Left colon (tissue), 2 donors: ENCODE measurements around the gene PARP9. TPM values are rescaled to one million over a fixed set of nuclear protein-coding genes. Genes with fewer than 3 reads are reported as not detected.
"Not testable (repeated sequence)": the region's sequence is repeated elsewhere in the genome, so short reads cannot be mapped to it uniquely, and the experiment has no call there.

Experiments
- ATAC-seq: fragments of 200-7000 bp; cut with Tn5 transposase; one replicate; pipeline ENCODE4 v1.9.1; 2020; ENCODE audit warnings: mild to moderate bottlenecking, moderate library complexity
- DNase-seq, 2 donors: peaks; one replicate each; pipeline ENCODE4 v3.0.0-alpha.2; 2020
- intact Hi-C, 2 donors: fragments of 100-400 bp; cut with DNase I in 1 of 2; cut with micrococcal nuclease in 1 of 2; formaldehyde crosslinking; loops; one replicate each; pipeline versions ENCODE4 v1.11.2 to v1.14.0; 2022; cut with DNase I, micrococcal nuclease
- total RNA-seq, 2 donors: library from RNA; stranded (reverse); fragmentation: NEBNext Ultra II Directional; extraction: Animal tissue kit (Norgen Biotek cat#: 25700); gene quantifications; one replicate each; pipeline ENCODE4 v1.2.1, GENCODE V29; 2021
- donor health status: DM: no; HTN: no; CAD: no.
- donor health status: DM: yes; HTN: yes; CAD: no.

PARP9 gene
- total RNA-seq, 2 donors from 2014 or later, result 22.4 to 48.2 TPM

DNA sequence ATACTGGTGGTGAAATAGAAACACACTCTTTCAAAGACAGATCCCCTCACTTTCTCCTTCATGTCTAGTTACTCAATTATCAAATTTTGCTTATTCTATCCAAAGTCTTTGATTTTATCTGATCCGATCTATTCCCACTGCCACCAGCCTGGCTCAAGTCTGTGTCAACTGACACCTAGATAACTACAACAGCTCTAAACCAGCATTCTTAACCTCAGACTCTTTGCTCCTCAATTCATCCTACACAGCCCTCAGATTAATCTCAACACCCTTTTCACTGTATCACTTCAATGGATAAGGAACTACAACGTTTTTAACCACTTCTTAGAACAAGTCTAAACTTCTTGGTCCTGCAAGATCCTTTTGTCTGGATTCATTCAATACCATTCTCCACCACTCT is 58.4 kb downstream of the PARP9 start:
- no peak for ATAC-seq
- DNase-seq, result no peak
- intact Hi-C loops, result no loop called here

DNA sequence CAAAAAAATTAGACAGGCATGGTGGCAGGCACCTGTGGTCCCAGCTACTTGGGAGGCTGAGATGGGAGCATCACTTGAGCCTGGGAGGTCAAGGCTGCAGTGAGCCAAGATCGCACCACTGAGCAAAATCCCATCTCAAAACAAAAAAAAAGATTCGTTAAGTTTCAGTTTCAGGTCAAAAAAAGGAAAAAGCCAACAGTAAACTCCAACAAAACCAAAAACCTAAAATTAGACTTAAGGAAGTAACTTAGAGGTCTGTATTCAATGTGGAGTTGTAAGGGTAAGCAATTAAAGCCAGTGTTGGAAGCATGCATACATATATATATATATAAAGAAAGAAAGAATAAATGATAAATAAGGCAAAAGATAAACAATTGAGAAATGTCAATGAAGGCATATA is 61.2 kb downstream of the PARP9 start:
- DNase-seq (no peak), ATAC-seq (no peak)
- intact Hi-C loops, result no loop called here

DNA sequence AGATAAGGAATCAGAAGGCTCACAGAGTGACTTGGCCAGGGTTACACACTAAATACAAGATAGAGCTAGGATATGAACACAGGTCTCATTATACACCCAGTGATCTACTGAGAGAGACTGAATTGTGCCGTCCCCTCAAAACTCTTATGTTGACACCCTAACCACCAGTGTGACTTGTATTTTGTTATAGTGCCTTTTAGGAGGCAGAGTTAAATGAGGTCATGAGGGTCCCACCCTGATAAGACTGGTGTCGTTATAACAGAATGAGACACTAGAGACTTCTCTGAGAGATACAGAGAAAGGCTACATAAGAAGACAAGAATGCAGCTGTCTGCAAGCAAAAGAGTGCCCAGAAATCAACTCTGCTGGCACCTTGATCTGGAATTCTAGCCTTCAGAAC is 62.0 kb downstream of the PARP9 start:
- DNase-seq (no peak), ATAC-seq (no peak)
- intact Hi-C loops, result no loop called here

DNA sequence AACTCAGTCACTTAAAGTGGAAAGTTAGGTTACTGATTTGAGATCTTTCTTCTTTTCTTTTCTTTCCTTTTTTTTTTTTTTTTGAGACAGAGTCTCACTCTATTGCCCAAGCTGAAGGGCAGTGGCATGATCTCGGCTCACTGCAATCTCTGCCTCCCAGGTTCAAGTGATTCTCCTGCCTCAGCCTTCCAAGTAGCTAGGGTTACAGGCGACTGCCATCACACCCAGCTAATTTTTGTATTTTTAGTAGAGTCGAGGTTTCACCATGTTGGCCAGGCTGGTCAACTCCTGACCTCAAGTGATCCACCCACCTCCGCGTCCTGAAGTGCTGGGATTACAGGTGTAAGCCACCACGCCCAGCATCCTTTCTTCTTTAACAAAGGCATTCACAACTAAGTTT is 63.1 kb downstream of the PARP9 start:
- intact Hi-C loops, ATAC-seq, DNase-seq: not testable (repeated sequence)

DNA sequence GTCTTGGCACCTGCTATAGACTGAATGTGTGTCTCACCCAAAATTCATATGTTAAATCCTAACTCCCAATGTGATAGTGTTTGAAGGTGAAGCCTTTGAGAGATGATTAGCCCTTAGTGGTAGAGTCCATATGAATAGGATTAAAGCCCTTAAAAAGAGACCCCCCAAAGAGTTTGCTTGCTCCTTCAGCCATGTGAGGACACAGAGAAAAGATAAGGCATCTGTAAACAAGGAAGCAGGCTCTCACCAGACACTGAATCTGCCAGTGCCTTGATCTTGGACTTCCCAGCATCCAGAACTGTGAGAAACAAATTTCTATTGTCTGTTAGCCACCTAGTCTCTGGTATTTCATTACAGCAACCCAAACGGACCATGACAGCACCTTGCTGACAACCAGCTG is 65.9 kb downstream of the PARP9 start:
- ATAC-seq, result no peak
- no peak for DNase-seq
- intact Hi-C loops, result no loop called here

DNA sequence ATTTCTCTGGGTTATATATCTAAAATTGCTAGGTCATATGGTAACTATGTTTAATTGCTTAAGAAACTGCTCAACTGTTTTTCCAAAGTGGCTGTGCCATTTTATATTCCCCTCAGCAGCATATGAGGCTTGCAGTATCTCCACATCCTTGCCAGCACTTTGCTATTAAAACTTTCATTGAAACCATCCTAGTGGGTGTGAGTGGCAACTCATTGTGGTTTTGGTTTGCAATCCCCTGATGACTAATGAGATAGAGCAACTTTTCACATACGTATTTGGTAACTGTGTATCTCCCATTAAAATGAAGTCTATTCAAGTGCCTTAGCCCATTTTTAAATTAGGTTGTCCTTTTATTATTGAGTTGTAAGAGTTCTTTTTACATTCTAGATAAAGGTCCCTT is 66.7 kb downstream of the PARP9 start:
- intact Hi-C loops, result no loop called here
- DNase-seq (no peak), ATAC-seq (no peak)

DNA sequence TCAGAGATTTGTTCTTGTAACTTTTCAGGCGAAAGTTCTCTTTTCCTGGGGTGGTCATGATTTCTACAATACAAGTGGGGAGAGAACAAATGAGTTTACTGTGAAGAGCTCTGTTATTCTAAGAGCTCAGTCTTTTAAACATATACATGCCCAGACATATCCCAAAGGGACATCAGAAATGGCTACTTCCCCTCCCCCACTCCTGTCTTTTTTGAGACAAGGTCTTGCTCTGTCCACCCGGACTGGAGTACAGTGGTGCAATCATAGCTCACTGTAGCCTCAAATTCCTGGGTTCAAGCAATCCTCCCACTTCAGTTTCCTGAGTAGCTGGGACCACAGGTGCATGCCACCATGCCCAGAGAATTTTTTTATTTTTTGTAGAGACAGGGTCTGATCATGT is 67.6 kb downstream of the PARP9 start:
- intact Hi-C loops, result no loop called here
- DNase-seq (no peak), ATAC-seq (no peak)

DNA sequence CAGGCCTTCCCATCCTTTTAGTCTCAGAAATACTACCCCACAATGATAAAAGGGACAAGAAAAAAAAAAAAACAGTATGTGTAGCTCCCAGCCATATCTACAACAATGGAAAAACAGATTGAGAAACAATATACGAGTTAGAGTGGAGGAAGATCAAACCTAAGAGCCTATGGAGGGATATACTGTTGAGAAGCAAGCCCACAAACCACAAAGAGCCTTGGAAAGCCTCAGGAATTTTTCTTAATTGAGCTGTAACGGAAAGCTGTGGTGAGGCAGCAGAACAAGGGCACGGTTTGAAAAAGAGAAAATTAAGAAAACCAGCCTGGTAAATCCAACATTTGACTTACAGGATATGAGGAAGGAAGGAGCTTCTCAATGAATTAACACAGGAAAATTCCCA is 70.8 kb downstream of the PARP9 start:
- intact Hi-C loops, result no loop called here
- no peak for ATAC-seq

DNA sequence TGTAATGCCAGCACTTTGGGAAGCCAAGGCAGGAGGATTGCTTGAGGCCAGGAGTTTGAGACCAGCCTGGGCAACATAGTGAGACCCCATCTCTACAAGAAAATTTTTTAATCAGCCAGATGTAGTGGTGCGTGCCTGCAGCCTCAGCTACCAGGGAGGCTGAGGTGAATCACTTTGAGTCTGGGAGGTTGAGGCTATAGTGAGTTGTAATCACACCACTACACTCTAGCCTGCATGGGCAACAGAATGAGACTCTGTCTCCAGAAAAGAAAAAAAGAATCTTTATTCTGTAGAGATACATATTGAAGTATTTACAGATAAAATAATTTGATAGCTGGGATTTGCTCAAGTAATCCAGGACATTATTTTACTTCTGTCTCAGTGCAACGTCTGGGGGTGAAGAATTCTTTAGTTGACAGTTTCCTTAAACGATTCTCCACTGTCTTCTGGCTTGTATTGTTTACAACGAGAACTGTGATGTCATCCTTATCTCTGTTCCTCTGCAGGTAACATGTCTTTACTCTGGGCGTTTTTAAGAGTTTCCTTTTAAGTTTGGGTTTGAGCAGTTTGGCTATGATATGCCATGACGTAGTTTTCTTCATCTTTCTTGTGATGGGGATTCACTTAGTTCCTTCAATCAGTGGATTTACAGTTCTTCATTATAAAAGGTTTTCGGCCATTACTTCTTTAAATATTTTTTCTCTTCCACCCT is 75.7 kb downstream of the PARP9 start:
- ATAC-seq (no peak), DNase-seq (no peak)
- intact Hi-C loops, result no loop called here

More for the DNA sequence above, 70.8 kb downstream of the PARP9 start:
- no peak for DNase-seq

DNA sequence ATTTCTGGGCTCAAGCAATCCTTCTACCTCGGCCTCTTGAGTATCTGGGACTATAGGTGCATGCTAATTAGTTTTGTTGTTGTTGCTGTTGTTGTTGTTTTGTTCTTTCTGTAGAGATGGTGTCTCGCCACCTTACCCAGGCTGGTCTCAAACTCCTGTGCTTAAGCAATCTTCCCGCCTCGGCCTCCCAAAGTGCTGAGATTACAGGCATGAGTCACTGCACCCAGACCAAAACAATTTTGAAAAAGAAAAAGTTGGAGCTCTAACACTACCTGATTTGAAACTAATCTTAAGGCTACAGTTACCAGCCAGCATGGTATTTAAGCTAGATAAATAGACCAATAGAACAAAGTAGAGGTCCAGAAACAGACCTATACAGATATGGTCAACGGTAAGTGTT is 79.1 kb downstream of the PARP9 start:
- DNase-seq, result no peak
- intact Hi-C loops, result no loop called here

DNA sequence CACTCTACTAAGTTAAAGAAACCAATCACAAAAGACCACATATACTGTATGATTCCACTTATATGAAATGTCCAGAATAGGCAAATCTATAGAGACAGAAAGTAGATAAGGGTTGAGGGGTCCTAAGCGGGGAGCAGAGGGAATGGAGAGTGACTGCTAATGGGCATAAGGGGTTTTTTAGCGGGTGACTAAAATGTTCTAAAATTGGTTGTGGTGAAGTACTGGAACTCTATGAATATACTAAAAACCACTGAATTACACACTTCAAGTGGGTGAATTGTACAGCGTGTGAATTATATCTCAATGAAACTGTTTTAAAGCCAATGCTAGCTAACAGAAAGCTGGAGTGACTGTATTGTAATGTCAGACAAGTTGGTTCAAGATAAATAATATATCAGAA is 82.7 kb downstream of the PARP9 start:
- DNase-seq, result no peak
- intact Hi-C loops, result no loop called here
- ATAC-seq, result no peak

More for the DNA sequence above, 79.1 kb downstream of the PARP9 start:
- no peak for ATAC-seq

Other genes starting within 250 kb of the PARP9 start
- 1 to 10 TPM; 1.1 to 1.3 TPM for gene CSTA, start 239.1 kb downstream of the PARP9 start, total RNA-seq
- gene MIX23, start 181.1 kb downstream of the PARP9 start, total RNA-seq, result 10 to 100 TPM; 30.2 to 39.9 TPM
- 100 to 1,000 TPM; 207 to 212 TPM for gene FAM162A, start 180.1 kb downstream of the PARP9 start, total RNA-seq
- gene WDR5B, start 148.2 kb downstream of the PARP9 start, total RNA-seq, result 1 to 10 TPM; 2.3 to 2.7 TPM
- 10 to 100 TPM; 57.4 to 59.0 TPM for gene KPNA1, start 49.4 kb downstream of the PARP9 start, total RNA-seq
- gene DTX3L, start within 50 bp of the PARP9 start, total RNA-seq, result 10 to 100 TPM; 43.9 to 60.5 TPM
- 1 to 10 TPM in 1 of 2 donors, under 1 TPM in 1; 0.70 to 1.4 TPM for gene PARP15, start 13.3 kb upstream of the PARP9 start, total RNA-seq
- gene PARP14, start 116.5 kb upstream of the PARP9 start, total RNA-seq, result 10 to 100 TPM; 30.3 to 49.7 TPM
- 1 to 10 TPM; 6.3 to 8.5 TPM for gene HSPBAP1, start 229.5 kb upstream of the PARP9 start, total RNA-seq
- gene SLC49A4, start 230.8 kb upstream of the PARP9 start, total RNA-seq, result 10 to 100 TPM; 21.7 to 29.9 TPM